IMR-90 (cell line): ENCODE measurements around the gene SLC12A7. TPM values are rescaled to one million over a fixed set of nuclear protein-coding genes. Genes with fewer than 3 reads are reported as not detected.
"Not testable (repeated sequence)": the region's sequence is repeated elsewhere in the genome, so short reads cannot be mapped to it uniquely, and the experiment has no call there.

Experiments used
- ATAC-seq: fragments of 200-7000 bp; cut with Tn5 transposase; 2 replicates; pipeline ENCODE4 v1.9.1; 2020; ENCODE audit warnings: low read depth, mild to moderate bottlenecking, moderate library complexity
- BruUV-seq: library from RNA; stranded (reverse); fragments of 400-500 nt; replicated peaks from 2 replicates; lab custom pipeline; 2021; lab: Mats Ljungman, UMichigan
- CTCF ChIA-PET: fragments of 300-600 bp; formaldehyde crosslinking; extraction: SDS; loops from one replicate; lab custom pipeline; 2021; ENCODE audit warnings: antibody characterized with exemption; lab: Yijun Ruan, JAX
- POLR2A ChIA-PET: fragments of 300-600 bp; sonication (Branson Sonifier 250); formaldehyde crosslinking; loops from one replicate; lab custom pipeline; 2022; ENCODE audit warnings: antibody characterized with exemption; ENCODE audit not compliant: unreplicated experiment; lab: Charles Lee
- DNase-seq: peaks from one replicate; pipeline ENCODE4 v3.0.0; 2013
- H2AFZ ChIP-seq: replicated peaks from 2 replicates; pipeline ENCODE3; 2013; ENCODE audit warnings: low read length, mild to moderate bottlenecking; ENCODE audit not compliant: poor library complexity
- H2AK5ac ChIP-seq: 2 replicates; pipeline ENCODE4 v1.6.1; 2013; ENCODE audit warnings: low read depth, low read length, inconsistent platforms
- H2AK9ac ChIP-seq: replicated peaks from 2 replicates; pipeline ENCODE3; 2013; ENCODE audit warnings: mild to moderate bottlenecking, low read depth, low read length, moderate library complexity; ENCODE audit not compliant: poor library complexity
- H2BK120ac ChIP-seq: 2 replicates; pipeline ENCODE4 v1.6.1; 2013; ENCODE audit warnings: low read depth, low read length, inconsistent platforms
- H2BK15ac ChIP-seq: 3 replicates; pipeline ENCODE4 v1.6.1; 2013; ENCODE audit warnings: low read depth, low read length, inconsistent platforms
- H2BK20ac ChIP-seq: 2 replicates; pipeline ENCODE4 v1.6.1; 2013; ENCODE audit warnings: low read depth, mild to moderate bottlenecking, inconsistent platforms, low read length, moderate library complexity
- H2BK5ac ChIP-seq: 2 replicates; pipeline ENCODE4 v1.6.1; 2013; ENCODE audit warnings: mild to moderate bottlenecking, low read depth, low read length, inconsistent platforms; ENCODE audit not compliant: poor library complexity, severe bottlenecking
- H3K14ac ChIP-seq: replicated peaks from 2 replicates; pipeline ENCODE4 v1.6.1; 2013; ENCODE audit warnings: low read depth, low read length, inconsistent platforms
- H3K18ac ChIP-seq: 2 replicates; pipeline ENCODE4 v1.6.1; 2013; ENCODE audit warnings: low read depth, low read length, control low read depth
- H3K23ac ChIP-seq: 2 replicates; pipeline ENCODE4 v1.6.1; 2013; ENCODE audit warnings: low read depth, low read length, inconsistent platforms
- H3K27ac ChIP-seq: 2 replicates; pipeline ENCODE4 v1.5.1; 2013; ENCODE audit warnings: mild to moderate bottlenecking, control low read depth, low read length; ENCODE audit not compliant: insufficient read depth
- H3K27me3 ChIP-seq: 2 replicates; pipeline ENCODE4 v1.6.1; 2013; ENCODE audit warnings: low read length; ENCODE audit not compliant: control insufficient read depth, insufficient read depth
- H3K36me3 ChIP-seq: 2 replicates; pipeline ENCODE4 v1.6.1; 2013; ENCODE audit warnings: low read length, mixed read lengths; ENCODE audit not compliant: control insufficient read depth, insufficient read depth
- H3K4ac ChIP-seq: 2 replicates; pipeline ENCODE4 v1.6.1; 2013; ENCODE audit warnings: low read depth, low read length, inconsistent platforms
- H3K4me1 ChIP-seq: 2 replicates; pipeline ENCODE4 v1.6.1; 2013; ENCODE audit warnings: low read length, mixed read lengths; ENCODE audit not compliant: control insufficient read depth, insufficient read depth
- H3K4me2 ChIP-seq: 2 replicates; pipeline ENCODE4 v1.6.1; 2013; ENCODE audit warnings: low read depth, mild to moderate bottlenecking, control low read depth, low read length, moderate library complexity
- H3K4me3 ChIP-seq: 2 replicates; pipeline ENCODE4 v1.5.1; 2013; ENCODE audit warnings: low read depth, mild to moderate bottlenecking, control low read depth, low read length, moderate library complexity; ENCODE audit not compliant: insufficient read depth
- H3K56ac ChIP-seq: 2 replicates; pipeline ENCODE4 v1.6.1; 2013; ENCODE audit warnings: low read length, inconsistent platforms; ENCODE audit not compliant: insufficient read depth; ENCODE audit errors: extremely low read depth
- H3K79me1 ChIP-seq, 2 experiments: 2 replicates each; pipeline ENCODE4 v1.6.1; 2013; ENCODE audit warnings: low read length in 2 of 2, inconsistent platforms in 1 of 2, low read depth in 1 of 2
- H3K9ac ChIP-seq: 2 replicates; pipeline ENCODE4 v1.6.1; 2013; ENCODE audit warnings: low read depth, low read length, control low read depth
- H3K9me1 ChIP-seq: 2 replicates; pipeline ENCODE4 v1.6.1; 2013; ENCODE audit warnings: low read length, inconsistent platforms; ENCODE audit not compliant: insufficient read depth
- H3K9me3 ChIP-seq: 2 replicates; pipeline ENCODE4 v1.6.1; 2013; ENCODE audit warnings: low read length; ENCODE audit not compliant: control insufficient read depth, insufficient read depth
- H4K20me1 ChIP-seq: 2 replicates; pipeline ENCODE4 v1.6.1; 2013; ENCODE audit warnings: low read length, inconsistent platforms; ENCODE audit not compliant: insufficient read depth
- H4K5ac ChIP-seq: 2 replicates; pipeline ENCODE4 v1.6.1; 2013; ENCODE audit warnings: mild to moderate bottlenecking, low read depth, low read length, control low read depth
- H4K8ac ChIP-seq, 2 experiments: 2 replicates each; pipeline ENCODE4 v1.6.1; 2013; ENCODE audit warnings: low read depth in 2 of 2, low read length in 2 of 2, control low read depth in 1 of 2, inconsistent platforms in 1 of 2
- H4K91ac ChIP-seq: 2 replicates; pipeline ENCODE4 v1.6.1; 2013; ENCODE audit warnings: low read depth, low read length, inconsistent platforms; ENCODE audit not compliant: insufficient read depth
- WGBS, 2 experiments: methylation state at CpG; one replicate each; pipeline versions ENCODE4 v1.1.5 to v1.1.7; 2013; ENCODE audit warnings: missing lambda C conversion rate in 2 of 2; ENCODE audit not compliant: insufficient read length in 1 of 2; ENCODE audit errors: extremely low coverage in 2 of 2; 5-methylcytosine and 5-hydroxymethylcytosine counted together
- dilution Hi-C: fragments of 300-500 bp; cut with HindIII; formaldehyde crosslinking; loops from one replicate; pipeline ENCODE4 v1.14.3; 2018; ENCODE audit warnings: low sequenced_read_pairs; ENCODE audit not compliant: unreplicated experiment
- in situ Hi-C: fragments of 300-500 bp; cut with MboI; formaldehyde crosslinking; loops from 3 replicates; pipeline ENCODE4 v1.14.3; 2019; ENCODE audit warnings: low sequenced_read_pairs, inconsistent platforms, mixed read lengths
- intact Hi-C: fragments of 100-400 bp; cut with micrococcal nuclease; formaldehyde crosslinking; loops from 2 replicates; pipeline ENCODE4 v1.10.0; 2022
- polyA plus RNA-seq, 3 experiments: library from polyadenylated mRNA; depleted of rRNA; stranded (reverse); fragments of >200 nt; gene quantifications; 2 replicates each; pipeline ENCODE4 v1.2.3, GENCODE V29; 2012; ENCODE audit warnings: low replicate concordance in 1 of 3
- total RNA-seq: library from RNA; depleted of rRNA; stranded (reverse); fragments of >200 nt; gene quantifications from 2 replicates; pipeline ENCODE4 v1.2.3, GENCODE V29; 2012

The SLC12A7 gene
- total and polyA plus RNA-seq, 2 of the 4 experiments (the other 2 are of a cell fraction), result 3.0 to 6.1 TPM

DNA sequence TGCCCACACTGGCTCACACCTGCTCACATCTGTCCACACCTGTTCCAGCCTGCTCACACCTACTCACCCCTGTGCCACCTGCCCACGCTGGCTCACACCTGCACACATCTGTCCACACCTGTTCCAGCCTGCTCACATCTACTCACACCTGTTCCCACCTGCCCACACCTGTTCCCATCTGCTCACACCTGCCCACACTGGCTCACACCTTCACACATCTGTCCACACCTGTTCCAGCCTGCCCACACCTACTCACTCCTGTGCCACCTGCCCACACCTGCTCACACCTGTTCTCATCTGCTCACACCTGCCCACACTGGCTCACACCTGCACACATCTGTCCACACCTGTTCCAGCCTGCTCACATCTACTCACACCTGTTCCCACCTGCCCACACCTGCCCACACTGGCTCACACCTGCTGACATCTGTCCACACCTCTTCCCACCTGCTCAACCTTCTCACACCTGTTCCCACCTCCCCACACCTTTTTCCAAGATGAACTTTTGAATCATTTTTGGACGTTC lies 45.7 kb upstream of the SLC12A7 start:
- H2BK20ac ChIP-seq, in situ Hi-C loops, BruUV-seq, H3K4me2 ChIP-seq, H4K20me1 ChIP-seq, CTCF ChIA-PET, dilution Hi-C loops, H3K79me1 ChIP-seq, POLR2A ChIA-PET, H3K14ac ChIP-seq, H2AK9ac ChIP-seq, H2BK15ac ChIP-seq, H3K18ac ChIP-seq, H3K9ac ChIP-seq, H4K91ac ChIP-seq, H4K8ac ChIP-seq, H2BK5ac ChIP-seq, H3K4me1 ChIP-seq, intact Hi-C loops, H3K4me3 ChIP-seq, DNase-seq, ATAC-seq, H3K56ac ChIP-seq, H3K9me3 ChIP-seq, H3K4ac ChIP-seq, H2BK120ac ChIP-seq, H2AK5ac ChIP-seq, H3K27ac ChIP-seq, H2AFZ ChIP-seq, H4K5ac ChIP-seq, H3K23ac ChIP-seq, H3K36me3 ChIP-seq, H3K9me1 ChIP-seq: not testable (repeated sequence)
- 50% methylated on average over 1 of the region's 2 CpGs; no CpG with 5 or more reads in 1 of the 2 experiments for WGBS, 2 experiments
- peaks cover 50% of the 10 kb centered on the region; the same call in 1 of the 2 replicates for H3K27me3 ChIP-seq
